Ramos (cell line): Measurements from ENCODE around the gene GJA5.

Experiments used
- in situ Hi-C: fragments of 300-500 bp; cut with MboI; formaldehyde crosslinking; loops from one replicate; pipeline ENCODE4 v1.14.3; 2022; ENCODE audit warnings: low sequenced_read_pairs; ENCODE audit not compliant: unreplicated experiment

The GJA5 gene

GRCh38 chr1:147768101-147768500 is 7.7 kb upstream of the GJA5 start:
- in situ Hi-C loops: no loop called here

- in situ Hi-C loops: no loop called here
These were observed 2.0 kb upstream of the GJA5 start for GRCh38 chr1:147762233-147763024.

- in situ Hi-C loops: no loop called here
These were observed 1.9 kb downstream of the GJA5 start for GRCh38 chr1:147758379-147759100.

GRCh38 chr1:147757015-147757990 is 3.1 kb downstream of the GJA5 start:
- in situ Hi-C loops: no loop called here

GRCh38 chr1:147756341-147756740 is 4.1 kb downstream of the GJA5 start:
- in situ Hi-C loops: no loop called here

GRCh38 chr1:147754661-147755060 is 5.7 kb downstream of the GJA5 start:
- in situ Hi-C loops: no loop called here

- in situ Hi-C loops: no loop called here
These were observed 7.3 kb downstream of the GJA5 start for GRCh38 chr1:147753081-147753480.

- in situ Hi-C loops: no loop called here
These were observed 7.9 kb downstream of the GJA5 start for GRCh38 chr1:147752511-147752910.

- in situ Hi-C loops: no loop called here
These were observed 9.1 kb downstream of the GJA5 start for GRCh38 chr1:147751346-147751745.

- in situ Hi-C loops: no loop called here
These were observed 9.7 kb downstream of the GJA5 start for GRCh38 chr1:147750618-147751217.

- in situ Hi-C loops: no loop called here
These were observed 10.6 kb downstream of the GJA5 start for GRCh38 chr1:147749792-147750191.

GRCh38 chr1:147748676-147749350 is 11.6 kb downstream of the GJA5 start:
- in situ Hi-C loops: no loop called here

- in situ Hi-C loops: no loop called here
These were observed 12.4 kb downstream of the GJA5 start for GRCh38 chr1:147747966-147748365.

GRCh38 chr1:147745271-147745670 is 15.1 kb downstream of the GJA5 start:
- in situ Hi-C loops: no loop called here

- in situ Hi-C loops: no loop called here
These were observed 19.3 kb downstream of the GJA5 start for GRCh38 chr1:147741065-147741464.

GRCh38 chr1:147740391-147740790 is 20.0 kb downstream of the GJA5 start:
- in situ Hi-C loops: no loop called here

- in situ Hi-C loops: no loop called here
These were observed 21.5 kb downstream of the GJA5 start for GRCh38 chr1:147738739-147739476.

GRCh38 chr1:147738129-147738528 is 22.3 kb downstream of the GJA5 start:
- in situ Hi-C loops: no loop called here

- in situ Hi-C loops: no loop called here
These were observed 23.5 kb downstream of the GJA5 start for GRCh38 chr1:147736883-147737282.
